HCEC 1CT (cell line): ENCODE data around the gene NTM.
A peak's percentile ranks its signal among the peaks of the same experiment; 100 is the strongest.

Source experiments
- DNase-seq: peaks from one replicate; pipeline ENCODE4 v3.0.0-alpha.2; 2017

Gene NTM

GRCh38 chr11:132101881-132102280, 731.5 kb downstream of the NTM start:
- DNase-seq, result no peak

- no peak for DNase-seq
These were observed 732.6 kb downstream of the NTM start for GRCh38 chr11:132103021-132103420.

- no peak for DNase-seq
These were observed 735.9 kb downstream of the NTM start for GRCh38 chr11:132106096-132106982.

- peak; percentile 8 for DNase-seq
These were observed 740.9 kb downstream of the NTM start for GRCh38 chr11:132111316-132111715.

GRCh38 chr11:132111838-132112237, 741.4 kb downstream of the NTM start:
- DNase-seq, result peak; percentile 80

- DNase-seq, result no peak
These were observed 742.4 kb downstream of the NTM start for GRCh38 chr11:132112846-132113245.

- DNase-seq, result no peak
These were observed 743.8 kb downstream of the NTM start for GRCh38 chr11:132114185-132114584.

GRCh38 chr11:132114743-132115142, 744.3 kb downstream of the NTM start:
- DNase-seq, result no peak

GRCh38 chr11:132115454-132115853, 745.0 kb downstream of the NTM start:
- DNase-seq, result peak; percentile 40

- DNase-seq, result no peak
These were observed 746.1 kb downstream of the NTM start for GRCh38 chr11:132116516-132116915.

- DNase-seq, result no peak
These were observed 748.2 kb downstream of the NTM start for GRCh38 chr11:132118661-132119060.

- no peak for DNase-seq
These were observed 749.2 kb downstream of the NTM start for GRCh38 chr11:132119573-132119972.

- DNase-seq, result no peak
These were observed 752.3 kb downstream of the NTM start for GRCh38 chr11:132122735-132123134.

GRCh38 chr11:132123449-132123848, 753.0 kb downstream of the NTM start:
- no peak for DNase-seq

GRCh38 chr11:132123854-132124835, 753.7 kb downstream of the NTM start:
- DNase-seq, result no peak

- DNase-seq, result peak; percentile 21
These were observed 755.8 kb downstream of the NTM start for GRCh38 chr11:132125988-132126871.

GRCh38 chr11:132126973-132127899, 756.8 kb downstream of the NTM start:
- peak; percentile 88 for DNase-seq

- no peak for DNase-seq
These were observed 757.5 kb downstream of the NTM start for GRCh38 chr11:132127900-132128288.

GRCh38 chr11:132131047-132131446, 760.6 kb downstream of the NTM start:
- DNase-seq, result no peak

GRCh38 chr11:132131961-132132360, 761.5 kb downstream of the NTM start:
- no peak for DNase-seq

- DNase-seq, result peak; percentile 74
These were observed 763.9 kb downstream of the NTM start for GRCh38 chr11:132134322-132134721.
